Measurements from ENCODE around the gene HNRNPL. TPM values are rescaled to one million over a fixed set of nuclear protein-coding genes. Genes with fewer than 3 reads are reported as not detected.
"Not testable (repeated sequence)": the region's sequence is repeated elsewhere in the genome, so short reads cannot be mapped to it uniquely, and the experiment has no call there.

HNRNPL gene
- polyA plus RNA-seq, 3 donors: 82.0 to 145 (median 136) TPM

DNA sequence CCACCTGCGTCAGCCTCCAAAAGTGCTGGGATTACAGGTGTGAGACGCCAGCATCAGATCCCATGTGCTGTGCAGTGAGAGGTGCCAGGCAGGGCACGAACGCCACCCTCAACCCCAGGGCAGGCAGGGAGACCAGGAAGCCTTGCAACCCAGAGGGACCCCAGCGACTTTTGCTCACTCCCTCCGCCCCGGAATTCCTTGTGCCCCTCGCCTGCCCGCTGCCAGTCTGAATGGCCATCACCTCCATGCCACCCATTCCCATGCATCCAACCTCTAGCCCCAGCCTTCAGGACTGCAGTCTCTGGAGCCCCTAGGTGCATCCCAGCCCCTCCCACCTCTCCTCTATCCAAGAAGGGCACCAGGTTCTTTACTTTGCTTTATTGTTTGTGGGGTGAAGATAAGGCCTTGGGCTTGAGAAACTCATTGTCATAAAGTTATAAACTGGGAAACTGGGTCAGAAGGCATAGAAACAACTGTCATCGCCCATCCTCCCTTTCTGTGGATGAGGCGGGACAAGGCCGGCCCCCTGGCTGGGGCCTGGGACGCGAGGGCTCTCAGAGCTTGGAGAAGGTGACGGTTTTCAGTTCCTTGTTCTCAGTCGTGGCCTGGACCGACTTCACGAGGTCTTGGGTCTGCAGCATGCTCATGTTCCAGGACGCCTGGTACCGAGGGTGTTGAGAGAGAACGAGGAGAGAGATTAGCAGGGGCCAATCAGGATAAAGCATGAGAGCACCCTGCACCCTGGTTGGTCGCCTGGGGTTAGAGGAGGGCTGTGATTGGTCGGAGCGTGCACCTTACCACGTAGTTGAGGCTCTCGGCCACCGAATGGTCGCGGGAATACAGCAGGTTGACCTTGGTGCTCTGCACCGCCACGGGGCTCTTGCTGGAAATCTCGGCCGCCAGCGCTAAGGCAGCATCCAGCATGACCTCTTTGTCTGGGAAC, 34.5 kb downstream of the HNRNPL start:
- WGBS, 3 donors: 90 to 93% (median 91%) methylated on average over 34 of the region's 34 CpGs
- no peak overlapping the region for H3K27ac ChIP-seq (ENCODE audit: low read depth, low read length)

DNA sequence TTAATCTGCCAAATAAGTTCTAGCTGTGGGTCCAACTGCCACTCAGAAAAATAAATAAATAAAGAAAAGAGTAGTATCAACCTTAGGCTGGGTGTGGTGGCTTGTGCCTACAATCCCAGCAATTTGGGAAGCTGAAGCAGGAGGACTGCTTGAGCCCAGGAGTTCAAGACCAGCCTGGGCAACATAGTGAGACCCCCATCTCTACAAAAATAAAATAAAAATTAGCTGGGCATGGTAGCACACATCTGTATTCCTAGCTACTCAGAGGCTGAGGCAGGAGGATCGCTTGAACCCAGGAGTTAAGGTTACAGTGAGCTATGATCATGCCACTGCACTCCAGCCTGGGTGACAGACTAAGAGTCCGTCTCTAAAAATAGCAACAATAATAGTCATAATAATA, 35.9 kb downstream of the HNRNPL start:
- 77 to 90% (median 85%) methylated on average over 2 of the region's 2 CpGs for WGBS, 3 donors
- H3K27ac ChIP-seq (ENCODE audit: low read depth, low read length): not testable (repeated sequence)

DNA sequence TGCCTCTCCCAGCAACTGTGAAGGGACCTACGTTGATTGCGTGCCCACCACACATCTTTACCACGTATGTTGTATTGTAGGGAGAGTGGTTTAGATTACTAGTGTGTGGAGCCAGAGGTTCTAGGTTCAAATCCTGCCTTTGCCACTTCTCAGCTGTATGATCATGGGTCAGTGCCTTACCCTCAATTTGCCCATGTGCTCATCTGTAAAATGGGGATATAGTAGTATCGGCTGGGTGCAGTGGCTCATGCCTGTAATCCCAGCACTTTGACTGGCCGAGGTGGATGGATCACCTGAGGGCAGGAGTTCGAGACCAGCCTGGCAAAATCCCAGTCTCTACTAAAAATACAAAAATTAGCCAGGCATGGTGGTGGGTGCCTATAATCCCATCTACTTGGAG, 36.5 kb downstream of the HNRNPL start:
- H3K27ac ChIP-seq (ENCODE audit: low read depth, low read length): no peak overlapping the region
- WGBS, 3 donors: 56 to 93% (median 84%) methylated on average over 6 of the region's 6 CpGs

DNA sequence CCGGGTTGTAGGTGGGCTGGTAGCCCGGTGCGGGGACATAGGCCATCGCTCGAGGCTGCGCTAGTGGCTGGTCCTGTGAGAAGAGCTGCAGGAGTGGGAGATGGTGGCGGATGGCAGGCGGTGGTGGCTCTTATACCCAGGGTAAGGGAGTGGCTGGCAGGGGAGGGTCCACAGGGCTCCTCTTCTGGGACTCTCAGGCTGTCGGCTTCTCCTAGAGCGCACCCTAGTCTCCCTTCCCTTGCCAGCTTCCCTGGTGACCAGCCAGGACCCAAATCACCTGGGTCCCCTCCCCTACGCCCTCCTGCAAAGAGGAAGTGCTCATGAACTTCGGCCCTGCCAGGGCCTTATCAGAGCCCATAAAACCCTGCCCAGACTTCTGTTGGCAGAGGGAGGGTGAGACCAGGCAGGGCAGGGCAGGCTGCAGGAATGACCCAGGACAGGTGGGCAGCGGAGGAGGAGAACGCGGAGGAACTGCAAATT, 36.9 kb downstream of the HNRNPL start, which contains the start of gene LGALS4:
Gene LGALS4, minus strand, starts transcription at position 105 of the 480 bp plus-strand sequence. Its CDS starts 59 bp downstream, at position 46.
- H3K27ac ChIP-seq (ENCODE audit: low read depth, low read length): no peak within 1 kb of the TSS
- 52 to 90% (median 89%) methylated on average over 15 of the region's 15 CpGs for WGBS, 3 donors

DNA sequence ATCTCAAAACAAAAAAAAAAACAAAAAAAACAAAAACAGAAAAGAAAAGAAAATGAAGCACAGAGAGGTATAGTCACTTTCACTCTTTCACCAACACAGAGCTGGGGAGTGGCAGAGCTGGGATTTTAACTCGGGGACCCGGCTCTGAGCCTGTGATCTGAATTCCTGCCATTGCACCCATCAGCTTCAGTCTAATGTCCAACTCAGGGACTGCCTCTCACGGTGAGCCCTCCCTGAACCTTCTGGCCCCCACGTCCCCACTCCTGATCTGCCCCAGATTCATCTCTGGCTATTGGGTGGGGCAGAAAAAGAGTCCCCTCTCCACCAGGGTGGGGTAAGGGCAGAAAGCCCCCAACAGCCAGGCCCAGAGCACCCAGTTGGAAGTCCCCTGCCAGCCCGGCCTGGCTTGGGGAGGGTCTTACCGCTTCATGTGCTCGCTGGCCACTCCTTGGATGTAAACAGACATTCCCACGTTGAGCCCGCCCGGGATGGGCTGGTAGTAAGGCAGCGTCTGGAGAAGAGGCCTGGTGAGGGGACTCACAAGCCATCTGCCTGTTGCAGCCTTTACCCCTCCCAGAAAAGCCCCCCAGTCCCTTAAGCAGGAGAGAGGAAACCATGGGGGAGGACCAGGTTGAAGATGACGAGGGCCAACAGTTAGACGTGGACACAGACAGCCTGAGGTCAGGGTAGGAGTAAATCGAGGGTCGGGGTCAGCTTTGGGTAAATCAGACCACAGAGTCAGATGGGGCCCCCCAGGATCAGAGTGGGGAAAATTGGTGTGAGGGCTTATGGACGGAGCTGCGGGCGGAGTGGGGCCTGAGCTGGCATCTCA, 37.6 kb downstream of the HNRNPL start:
- H3K27ac ChIP-seq (ENCODE audit: low read depth, low read length): no peak overlapping the region
- WGBS, 3 donors: 78 to 82% (median 80%) methylated on average over 18 of the region's 18 CpGs

DNA sequence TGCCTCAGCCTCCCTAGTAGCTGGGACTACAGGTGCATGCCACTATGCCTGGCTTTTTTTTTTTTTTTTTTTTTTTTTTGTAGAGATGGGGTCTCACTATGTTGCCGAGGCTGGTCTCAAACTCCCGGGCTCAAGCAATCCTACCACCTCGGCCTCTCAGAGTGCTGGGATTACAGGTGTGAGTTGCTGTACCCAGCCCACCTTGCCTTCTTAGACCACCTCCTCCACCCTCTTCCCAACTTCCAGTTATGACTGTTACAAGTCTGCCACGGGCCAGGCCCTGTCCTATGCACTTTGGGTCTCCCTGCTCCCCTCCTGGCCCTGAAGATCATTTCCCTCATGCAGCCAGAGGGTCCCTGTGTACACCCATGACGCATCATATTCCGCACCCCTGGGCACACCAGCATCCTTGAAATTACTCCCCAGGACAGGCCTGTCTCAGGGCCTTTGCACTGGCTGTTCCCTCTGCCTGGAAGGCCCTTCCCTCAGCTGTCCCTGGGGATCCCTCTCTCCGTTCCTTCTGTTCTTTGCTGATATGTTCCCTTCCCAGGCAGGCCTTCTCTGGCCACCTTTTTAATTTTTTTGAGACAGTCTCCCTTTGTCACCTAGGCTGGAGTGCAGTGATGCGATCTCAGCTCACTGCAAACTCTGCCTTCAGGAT, 40.1 kb downstream of the HNRNPL start:
- H3K27ac ChIP-seq (ENCODE audit: low read depth, low read length): no peak overlapping the region
- WGBS, 3 donors: 94 to 98% (median 96%) methylated on average over 5 to 8 of the region's 8 CpGs

DNA sequence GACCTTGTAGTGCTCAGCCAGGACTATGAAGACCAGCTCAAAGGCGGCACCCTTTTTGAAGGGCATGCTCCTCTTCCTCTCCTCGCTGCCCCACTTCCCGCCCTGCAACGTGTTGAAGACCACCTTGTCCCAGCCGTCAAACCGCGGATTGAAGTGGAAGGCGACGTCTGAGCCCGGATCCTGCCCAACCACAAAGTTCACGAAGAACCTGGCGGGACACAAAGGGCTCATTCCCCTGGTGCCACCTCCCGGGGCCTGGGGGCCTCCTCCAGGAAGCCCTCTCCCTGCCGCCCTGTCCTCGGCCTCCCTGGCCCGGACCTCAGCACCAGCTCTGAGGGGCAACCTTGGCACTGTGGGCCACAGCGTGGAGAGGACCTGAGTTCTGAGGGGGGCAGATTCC, 41.0 kb downstream of the HNRNPL start:
- 92 to 96% (median 93%) methylated on average over 16 to 17 of the region's 17 CpGs for WGBS, 3 donors
- no peak overlapping the region for H3K27ac ChIP-seq (ENCODE audit: low read depth, low read length)

DNA sequence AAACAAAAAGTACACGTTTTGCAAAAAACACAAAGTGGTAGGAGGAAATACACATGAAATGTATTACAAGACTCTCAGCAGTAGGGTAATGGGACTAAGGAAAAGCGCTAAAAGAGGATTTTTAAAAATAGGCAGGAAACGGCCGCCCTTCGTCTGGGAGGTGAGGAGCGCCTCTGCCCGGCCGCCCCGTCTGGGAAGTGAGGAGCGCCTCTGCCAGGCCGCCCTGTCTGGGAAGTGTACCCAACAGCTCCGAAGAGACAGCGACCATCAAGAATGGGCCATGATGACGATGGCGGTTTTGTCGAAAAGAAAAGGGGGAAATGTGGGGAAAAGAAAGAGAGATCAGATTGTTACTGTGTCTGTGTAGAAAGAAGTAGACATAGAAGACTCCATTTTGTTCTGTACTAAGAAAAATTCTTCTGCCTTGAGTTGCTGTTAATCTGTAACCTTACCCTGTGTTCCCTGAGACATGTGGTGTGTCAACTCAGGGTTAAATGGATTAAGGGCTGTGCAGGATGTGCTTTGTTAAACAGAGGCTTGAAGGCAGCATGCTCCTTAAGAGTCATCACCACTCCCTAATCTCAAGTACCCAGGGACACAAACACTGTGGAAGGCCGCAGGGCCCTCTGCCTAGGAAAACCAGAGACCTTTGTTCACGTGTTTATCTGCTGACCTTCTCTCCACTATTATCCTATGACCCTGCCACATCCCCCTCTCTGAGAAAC, 42.2 kb downstream of the HNRNPL start:
- WGBS, 3 donors: 78 to 86% (median 79%) methylated on average over 12 to 14 of the region's 18 CpGs
- H3K27ac ChIP-seq (ENCODE audit: low read depth, low read length): not testable (repeated sequence)

DNA sequence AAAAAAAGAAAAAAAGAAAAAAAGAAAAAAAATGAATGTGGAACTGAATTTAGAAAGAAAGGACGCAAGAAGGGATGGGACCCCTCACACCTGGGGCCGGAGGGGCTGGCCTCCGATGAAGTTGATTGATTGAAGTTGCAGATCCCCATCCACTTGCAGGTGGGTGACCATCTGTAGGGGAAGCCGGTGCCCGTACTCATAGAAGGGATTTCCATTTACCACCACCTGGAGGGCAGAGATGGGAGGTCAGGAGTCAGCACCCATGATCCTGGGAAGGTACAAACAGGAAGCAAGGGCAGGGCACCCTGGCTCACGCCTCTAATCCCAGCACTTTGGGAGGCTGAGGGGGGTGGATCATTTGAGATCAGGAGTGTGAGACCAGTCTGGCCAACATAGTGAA, 43.4 kb downstream of the HNRNPL start:
- no peak overlapping the region for H3K27ac ChIP-seq (ENCODE audit: low read depth, low read length)
- 83 to 95% (median 90%) methylated on average over 6 of the region's 6 CpGs for WGBS, 3 donors

DNA sequence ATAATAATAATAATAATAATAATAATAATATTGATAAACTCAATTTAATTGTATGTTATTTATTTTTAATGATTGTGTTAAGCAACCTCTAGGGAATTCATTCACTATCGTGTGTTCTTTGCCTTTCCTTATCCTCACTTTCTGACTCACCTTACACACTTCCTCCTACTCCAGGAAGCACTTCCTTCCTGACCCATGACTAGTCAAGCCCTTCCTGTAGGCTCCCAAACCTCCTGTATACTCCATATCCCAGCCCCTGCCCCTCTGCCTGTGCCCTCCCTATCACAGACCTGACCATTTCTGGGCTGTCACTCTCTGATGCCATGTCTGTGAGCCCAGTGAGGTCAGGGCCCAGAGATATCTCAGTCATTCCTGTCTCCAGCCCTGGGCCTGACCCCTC, 44.6 kb downstream of the HNRNPL start:
- H3K27ac ChIP-seq (ENCODE audit: low read depth, low read length): no peak overlapping the region
- 26 to 79% (median 38%) methylated on average over 1 of the region's 1 CpG for WGBS, 3 donors

DNA sequence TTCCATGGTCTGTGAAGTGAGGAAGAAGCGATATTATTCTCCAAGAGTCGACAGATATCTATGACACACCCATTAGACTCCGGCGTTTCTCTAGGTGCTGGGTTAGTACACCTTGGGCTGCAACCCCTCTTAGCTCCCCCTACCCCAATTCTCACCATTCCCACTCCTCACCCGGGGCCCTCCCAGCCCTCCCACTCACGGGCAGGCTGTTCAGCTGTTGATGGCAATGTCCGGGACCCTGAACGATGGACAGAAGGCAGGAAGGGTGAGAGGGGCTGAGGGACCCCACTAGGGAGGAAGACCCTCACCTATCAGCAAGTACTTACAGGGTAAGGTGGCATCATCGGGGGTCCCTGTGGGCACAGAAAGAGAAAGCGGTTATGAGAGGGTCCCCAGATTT, 46.2 kb downstream of the HNRNPL start:
- WGBS, 3 donors: 87 to 96% (median 92%) methylated on average over 10 of the region's 10 CpGs
- H3K27ac ChIP-seq (ENCODE audit: low read depth, low read length): no peak overlapping the region

DNA sequence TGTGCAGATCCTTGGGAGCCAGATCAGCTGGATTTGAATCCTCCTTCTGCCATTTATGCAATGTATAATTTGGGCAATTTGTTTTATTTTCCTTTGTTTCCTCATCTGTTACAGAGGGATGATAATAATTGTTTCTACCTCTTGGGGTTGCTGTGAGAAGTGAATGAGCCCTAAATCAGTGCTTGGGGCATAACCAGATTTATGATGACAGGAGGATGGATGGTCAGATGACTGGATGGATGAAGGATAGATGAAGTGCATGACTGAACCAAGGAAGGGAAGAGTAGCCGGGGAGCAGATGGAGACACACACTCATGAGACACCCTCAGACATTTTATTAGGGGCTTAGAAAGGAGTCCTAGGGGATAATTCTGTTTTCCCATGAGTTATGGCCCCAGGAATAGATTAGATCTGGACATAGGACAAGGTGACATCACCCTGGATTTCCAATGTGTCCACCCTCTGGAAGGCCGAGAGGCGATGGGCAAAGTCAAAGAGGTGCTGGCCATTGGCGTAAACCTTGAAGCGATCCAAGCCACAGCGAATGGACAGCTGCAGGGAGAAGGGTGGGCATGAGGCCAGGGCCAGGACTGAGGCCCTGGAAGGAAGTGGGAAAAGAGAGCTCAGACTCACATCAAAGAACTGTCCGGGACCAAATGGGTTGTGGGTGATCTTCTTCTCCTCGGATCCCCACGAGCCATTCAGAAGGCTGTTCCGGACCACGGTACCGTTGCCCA, 48.3 kb downstream of the HNRNPL start:
- 91 to 94% (median 91%) methylated on average over 12 of the region's 12 CpGs for WGBS, 3 donors
- H3K27ac ChIP-seq (ENCODE audit: low read depth, low read length): no peak overlapping the region

DNA sequence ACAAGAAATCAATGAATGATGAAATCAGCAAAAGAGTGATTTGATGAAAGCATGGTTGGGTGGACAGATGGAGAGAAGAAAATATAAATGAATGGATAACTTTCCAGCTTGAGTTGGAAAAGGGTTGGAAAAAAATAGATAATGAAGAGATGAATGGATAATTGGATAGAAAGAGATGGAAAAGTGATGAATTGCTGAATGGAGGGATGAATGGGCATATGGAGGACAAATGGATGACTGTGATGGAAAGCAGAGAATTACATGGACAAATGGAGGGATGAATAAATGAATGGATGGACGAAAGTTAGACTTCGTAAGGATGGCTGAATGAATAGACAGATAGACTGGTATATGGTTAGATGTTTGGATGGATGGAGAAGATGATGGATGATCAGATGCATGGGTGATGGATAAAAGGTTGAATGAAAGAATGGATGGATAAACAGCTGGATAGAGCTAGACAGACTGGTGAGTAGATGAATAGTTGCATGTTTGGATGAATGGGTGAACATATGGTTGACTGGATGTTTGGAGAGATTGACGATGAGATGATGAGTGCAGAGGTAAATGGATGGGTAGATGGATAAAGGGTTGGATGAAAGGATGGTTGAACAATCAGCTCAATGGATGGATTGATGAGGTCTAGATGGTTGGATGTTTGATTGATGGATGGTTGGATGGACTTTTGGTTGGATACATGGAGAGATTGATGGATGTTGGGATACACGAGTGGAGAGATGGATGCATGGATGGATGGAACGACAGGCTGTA, 49.0 kb downstream of the HNRNPL start:
- 86 to 93% (median 93%) methylated on average over 5 of the region's 5 CpGs for WGBS, 3 donors
- H3K27ac ChIP-seq (ENCODE audit: low read depth, low read length): no peak overlapping the region

DNA sequence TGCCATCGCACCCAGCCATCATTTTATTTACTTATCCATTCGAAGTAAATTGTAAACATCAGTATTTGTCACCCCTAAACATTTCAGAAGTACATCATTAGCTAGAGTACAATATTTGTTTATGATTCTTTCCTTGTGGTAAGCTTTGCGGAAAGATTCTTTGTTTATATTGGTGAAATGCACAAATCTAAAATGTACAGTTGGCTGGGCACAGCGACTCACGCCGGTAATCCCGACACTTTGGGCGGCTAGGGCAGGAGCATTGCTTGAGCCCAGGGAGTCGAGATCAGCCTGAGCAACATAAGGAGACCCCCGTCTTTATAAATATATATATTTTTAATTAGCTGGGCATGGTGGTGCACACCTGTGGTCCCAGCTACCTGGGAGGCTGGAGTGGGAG, 50.7 kb downstream of the HNRNPL start:
- WGBS, 3 donors: 88 to 94% (median 93%) methylated on average over 10 of the region's 10 CpGs
- no peak overlapping the region for H3K27ac ChIP-seq (ENCODE audit: low read depth, low read length)

DNA sequence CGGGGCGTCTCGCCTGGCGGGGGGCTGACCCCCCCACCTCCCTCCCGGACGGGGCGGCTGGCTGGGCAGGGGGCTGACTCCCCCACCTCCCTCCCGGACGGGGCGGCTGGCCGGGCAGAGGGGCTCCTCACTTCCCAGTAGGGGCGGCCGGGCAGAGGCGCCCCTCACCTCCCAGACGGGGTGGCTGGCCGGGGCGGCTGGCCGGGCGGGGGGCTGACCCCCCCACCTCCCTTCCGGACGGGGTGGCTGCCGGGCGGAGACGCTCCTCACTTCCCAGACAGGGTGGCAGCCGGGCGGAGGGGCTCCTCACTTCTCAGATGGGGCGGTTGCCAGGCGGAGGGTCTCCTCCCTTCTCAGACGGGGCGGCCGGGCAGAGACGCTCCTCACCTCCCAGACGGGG, 52.0 kb downstream of the HNRNPL start:
- H3K27ac ChIP-seq (ENCODE audit: low read depth, low read length): not testable (repeated sequence)
- 92 to 95% (median 93%) methylated on average over 8 to 29 of the region's 33 CpGs for WGBS, 3 donors

DNA sequence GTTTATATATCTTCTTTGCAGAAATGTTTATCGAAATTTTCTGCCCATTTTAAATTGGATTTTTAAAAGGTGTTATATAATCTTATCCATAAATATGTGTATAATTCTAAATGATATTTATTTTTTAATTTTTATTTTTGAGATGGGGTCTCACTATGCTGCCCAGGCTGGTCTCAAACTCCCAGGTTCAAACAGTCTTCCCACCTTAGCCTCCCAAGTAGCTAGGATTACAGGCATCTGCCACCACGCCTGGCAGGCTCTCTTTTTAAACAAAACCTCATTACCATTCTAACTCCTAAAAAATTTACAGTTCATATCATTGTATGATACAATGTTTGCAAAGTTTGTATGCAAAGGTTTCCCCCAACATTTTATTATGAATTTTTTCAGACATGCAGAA, 53.6 kb downstream of the HNRNPL start:
- H3K27ac ChIP-seq (ENCODE audit: low read depth, low read length): no peak overlapping the region
- whole genome bisulfite sequencing, 3 donors: 73 to 87% (median 75%) methylated on average over 2 of the region's 2 CpGs

DNA sequence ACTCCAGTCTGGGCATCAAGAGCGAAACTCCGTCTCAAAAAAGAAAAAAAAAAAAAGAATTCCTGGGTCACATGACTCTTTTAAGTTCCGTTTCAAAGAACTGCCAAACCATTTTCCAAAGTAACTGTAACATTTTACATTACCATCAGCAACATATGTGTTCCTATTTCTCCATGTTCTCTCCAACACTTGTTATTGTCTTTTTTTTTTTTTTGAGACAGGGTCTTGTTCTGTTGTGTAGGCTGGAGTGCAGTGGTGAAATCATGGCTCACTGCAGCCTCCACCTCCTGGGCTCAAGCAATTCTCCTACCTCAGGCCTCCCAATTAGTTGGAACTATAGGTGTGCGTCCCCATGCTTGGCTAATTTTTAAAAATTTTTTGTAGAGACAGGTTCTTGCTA, 54.2 kb downstream of the HNRNPL start:
- WGBS, 3 donors: 91 to 94% (median 91%) methylated on average over 4 of the region's 4 CpGs
- H3K27ac ChIP-seq (ENCODE audit: low read depth, low read length): no peak overlapping the region

Measured in adipose tissue (tissue), 3 donors.